GM18505 (cell line): ENCODE results near the gene PLXNB2.

Source experiments
- ATAC-seq: cut with Tn5 transposase; IDR thresholded peaks from one replicate; pipeline ENCODE4 v1.9.1; 2021; ENCODE audit not compliant: unreplicated experiment
- POLR2A ChIP-seq: IDR thresholded peaks from 4 replicates; pipeline ENCODE4 v1.6.1; 2011; ENCODE audit warnings: borderline replicate concordance; ENCODE audit not compliant: insufficient read depth, insufficient read length; ENCODE audit errors: extremely low read depth

The PLXNB2 gene

DNA sequence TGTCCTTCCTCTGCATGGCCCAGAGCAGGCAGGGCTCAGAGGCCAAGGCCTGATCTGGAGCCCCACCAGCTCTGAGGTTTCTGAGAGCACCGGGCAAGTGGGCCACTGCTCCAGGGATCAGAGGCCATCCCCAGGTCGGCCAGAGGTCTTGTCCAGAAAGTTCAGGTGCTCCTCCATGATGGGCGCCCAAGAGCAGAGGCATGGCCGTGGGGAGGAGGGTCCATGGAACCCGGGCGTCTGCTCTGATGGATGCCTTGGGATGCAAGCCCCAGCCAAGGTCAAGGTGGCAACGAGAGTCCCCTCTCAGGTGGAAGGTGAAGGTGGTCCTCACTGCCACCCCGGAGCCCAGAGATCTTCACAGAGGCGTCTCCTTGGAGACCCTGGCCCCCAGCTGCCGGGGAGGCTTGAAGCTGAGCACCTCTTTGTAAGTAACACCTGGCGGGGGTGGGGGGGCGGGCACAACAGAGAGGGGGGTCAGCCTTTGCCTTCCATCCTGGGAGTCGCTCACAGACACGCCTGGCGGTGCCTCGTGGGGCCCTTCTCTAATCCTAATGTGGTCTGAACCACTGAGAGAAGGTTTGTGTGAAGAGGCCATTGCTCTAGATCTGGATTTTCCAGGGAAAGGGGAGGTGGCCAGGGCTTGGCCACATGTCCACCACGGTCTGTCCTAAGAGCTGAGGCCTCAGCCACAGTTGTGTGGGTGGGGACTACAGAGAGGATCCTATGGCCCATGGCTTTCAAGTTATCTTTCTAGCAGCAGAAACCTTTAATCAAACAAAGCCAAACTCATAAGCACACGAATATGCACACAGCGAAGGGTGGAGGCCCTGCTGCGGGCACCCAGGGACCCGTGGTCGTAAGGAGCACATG, 54.2 kb downstream of the PLXNB2 start:
- no peak for TF ChIP-seq POLR2A
- no peak for ATAC-seq

DNA sequence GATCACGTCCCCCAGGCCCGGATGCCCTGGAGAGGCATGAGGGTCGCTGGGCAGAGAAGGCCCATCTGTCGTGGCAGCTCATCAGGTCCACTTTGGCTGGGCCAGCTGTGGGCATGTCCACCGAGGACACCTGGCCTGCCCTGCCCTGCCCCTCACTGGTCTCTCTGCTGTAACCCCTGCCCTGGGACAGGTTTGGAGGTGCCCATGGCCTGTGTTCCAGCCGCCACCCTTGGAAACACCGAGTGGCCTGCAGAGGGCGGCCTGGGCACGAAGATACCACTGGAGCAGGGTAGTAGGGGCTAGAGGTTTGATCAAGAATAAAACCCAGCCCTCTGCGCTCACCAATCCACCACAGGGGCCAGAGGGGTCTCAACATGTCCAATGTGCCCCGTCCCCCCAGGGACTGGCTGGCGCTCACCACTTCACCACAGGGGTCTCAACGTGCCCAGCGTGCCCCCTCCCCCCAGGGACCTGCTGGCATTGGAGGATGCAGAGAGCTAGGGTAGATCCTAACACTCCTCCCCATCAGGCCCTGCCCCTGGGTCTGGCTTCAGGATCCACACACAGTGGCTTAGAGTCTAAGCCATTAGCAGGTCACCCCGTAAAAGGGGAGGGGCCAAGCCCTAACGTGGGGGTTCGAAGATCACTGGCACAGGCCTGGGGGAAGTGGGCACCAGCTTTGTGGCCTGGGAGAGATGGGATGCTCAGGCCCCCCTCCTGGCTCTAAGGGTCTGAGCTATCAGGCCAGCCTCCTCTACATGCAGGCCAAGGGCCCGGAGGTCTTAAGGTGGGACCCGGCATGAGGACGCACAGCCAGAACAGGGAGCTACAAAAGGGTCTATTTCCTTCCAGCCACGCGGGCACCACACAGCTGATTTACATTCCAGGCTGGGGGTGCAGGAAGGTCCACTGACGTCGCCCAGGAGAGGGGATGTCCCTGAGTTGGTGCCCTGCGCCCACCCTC, 55.1 kb downstream of the PLXNB2 start:
- ATAC-seq: no peak
- no peak for TF ChIP-seq POLR2A

DNA sequence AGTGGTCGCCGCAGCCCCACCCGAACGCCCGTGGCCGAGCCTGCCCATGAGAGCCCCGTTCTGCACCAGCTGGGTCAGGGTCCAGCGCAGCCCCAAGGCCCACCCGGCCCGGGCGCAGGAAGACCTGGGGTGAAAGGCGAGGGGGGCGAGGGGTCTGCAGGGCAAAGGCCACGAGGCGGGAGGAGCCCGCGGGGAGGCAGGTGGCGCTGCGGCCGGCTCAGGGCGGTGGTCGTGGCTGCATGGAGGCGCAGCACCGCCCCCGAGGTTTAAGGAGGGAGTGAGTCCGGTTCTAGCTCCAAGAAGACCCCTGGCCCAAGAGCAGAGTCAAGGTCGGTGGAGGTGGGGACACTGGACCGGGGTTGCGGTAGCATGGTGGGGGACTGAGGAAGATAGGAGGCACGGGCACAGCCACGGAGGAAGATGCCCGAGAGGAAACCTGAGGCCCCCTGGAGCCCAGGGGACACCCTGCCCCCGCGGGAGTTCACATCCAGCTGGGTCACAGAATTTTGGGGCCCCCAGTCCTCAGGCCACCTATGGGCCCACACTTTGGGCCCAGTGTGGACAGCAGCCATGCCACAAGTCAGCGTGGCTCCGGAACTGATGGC, 55.9 kb downstream of the PLXNB2 start:
- no peak for TF ChIP-seq POLR2A
- ATAC-seq: peak; percentile 1

DNA sequence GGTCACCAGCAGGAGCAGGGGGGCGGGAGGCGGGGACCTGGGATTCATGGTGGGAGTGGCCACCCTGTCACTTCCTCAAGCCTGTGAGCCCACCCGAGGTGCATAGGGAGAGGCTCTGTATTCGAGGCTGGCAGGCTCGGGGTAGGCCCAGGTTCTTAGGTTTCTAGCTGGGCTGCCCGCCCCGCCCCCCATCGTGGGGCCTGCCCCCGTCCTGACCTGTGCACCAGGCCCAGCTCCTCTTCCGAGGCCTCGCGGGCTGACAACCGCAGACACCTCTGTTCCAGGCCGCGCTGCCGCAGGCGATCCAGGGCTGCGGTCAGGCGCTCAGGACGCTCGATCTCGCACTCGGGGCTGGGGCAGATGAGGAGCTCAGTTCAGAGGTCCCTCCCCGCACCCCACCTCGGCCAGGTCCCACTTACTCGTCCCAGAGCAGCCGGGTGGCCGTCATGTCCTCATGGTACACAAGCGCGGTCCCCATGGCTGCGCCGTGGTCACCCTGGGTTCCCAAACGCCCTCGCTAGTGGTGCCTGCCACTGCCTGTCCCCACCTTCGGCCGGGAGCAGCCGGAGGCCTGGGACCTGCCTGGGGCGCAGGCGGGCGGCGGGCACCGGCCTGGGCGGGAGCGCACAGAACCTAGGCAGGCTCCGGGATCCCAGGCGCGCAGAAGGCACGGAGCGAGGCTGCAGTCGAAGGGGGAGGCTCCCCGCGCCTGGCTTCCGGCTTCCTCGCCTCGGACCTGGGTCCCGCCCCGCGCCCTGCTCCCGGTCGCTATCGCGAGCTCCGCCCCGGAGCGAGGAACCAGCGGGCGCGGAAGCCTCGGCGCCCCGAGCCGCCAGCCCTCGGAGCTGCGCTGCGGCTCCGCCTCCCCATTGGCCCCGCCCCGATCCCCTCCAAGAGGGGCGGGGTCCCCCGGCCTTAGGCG, 56.6 kb downstream of the PLXNB2 start, which contains the start of gene HDAC10:
TSS of gene HDAC10 (minus strand) at position 711 of the 922 bp plus-strand sequence. CDS start at position 478, 233 bp downstream.
- peak; percentile 48 for ATAC-seq

DNA sequence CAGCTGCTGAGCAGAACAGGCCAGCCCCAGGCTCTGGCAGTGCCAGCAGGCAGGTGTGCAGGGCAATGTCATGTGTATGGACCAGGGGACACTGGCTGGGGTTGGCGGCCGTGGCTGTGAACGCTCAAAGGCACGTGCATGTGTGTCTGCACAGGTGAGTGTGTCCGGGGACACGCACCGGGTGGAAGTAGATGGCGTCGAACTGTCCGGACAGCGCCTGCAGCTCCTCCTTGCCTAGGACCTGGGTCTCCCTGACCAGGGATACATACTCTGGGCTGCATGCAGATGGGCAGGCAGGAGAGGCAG, 57.2 kb downstream of the PLXNB2 start:
- no peak for ATAC-seq

More for the DNA sequence above, 56.6 kb downstream of the PLXNB2 start, which contains the start of gene HDAC10:
- peak; percentile 73 for TF ChIP-seq POLR2A

DNA sequence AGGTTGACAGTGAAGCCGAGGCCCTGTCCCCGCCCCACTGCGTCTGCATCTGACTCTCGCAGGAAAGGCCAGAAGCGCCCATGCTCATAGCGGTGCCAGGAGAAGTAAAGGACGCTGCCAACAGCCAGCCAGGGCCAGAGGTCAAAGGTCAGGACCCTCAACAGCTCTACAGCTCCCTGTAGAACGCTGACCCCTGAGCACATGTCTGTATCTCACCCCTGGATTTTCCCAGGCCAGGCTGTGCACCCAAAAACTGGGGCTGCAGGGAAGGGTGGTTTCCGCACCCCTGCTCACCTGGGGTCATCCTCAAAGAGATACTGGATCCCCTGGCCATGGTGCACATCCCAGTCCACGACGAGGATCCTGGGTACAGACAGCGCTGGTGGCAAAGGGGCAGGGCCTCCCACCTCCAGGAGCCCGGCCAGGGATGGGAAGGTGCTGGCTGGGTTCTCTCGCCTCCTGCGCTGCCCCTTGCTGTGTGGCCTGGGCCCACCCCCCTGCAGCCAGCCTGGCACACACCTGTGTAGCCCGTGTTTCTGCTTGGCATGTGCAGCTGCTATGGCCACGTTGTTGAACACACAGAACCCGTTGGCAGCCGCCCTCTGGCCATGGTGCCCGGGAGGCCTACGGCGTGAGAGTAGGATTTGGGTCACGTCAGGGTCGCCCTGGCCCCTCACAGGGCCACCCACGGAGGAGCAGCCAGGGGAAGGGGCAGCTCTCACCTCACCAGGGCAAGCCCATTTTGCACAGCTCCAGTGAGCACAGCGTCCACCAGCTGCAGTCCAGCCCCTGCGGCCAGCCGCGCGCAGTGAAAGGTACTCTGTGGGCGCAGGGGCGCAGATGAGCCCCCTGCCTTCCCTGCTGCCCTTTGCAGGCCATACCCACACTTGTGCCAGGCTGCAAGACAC, 57.9 kb downstream of the PLXNB2 start:
- no peak for ATAC-seq
- no peak for TF ChIP-seq POLR2A

More for the DNA sequence above, 57.2 kb downstream of the PLXNB2 start:
- no peak for TF ChIP-seq POLR2A

DNA sequence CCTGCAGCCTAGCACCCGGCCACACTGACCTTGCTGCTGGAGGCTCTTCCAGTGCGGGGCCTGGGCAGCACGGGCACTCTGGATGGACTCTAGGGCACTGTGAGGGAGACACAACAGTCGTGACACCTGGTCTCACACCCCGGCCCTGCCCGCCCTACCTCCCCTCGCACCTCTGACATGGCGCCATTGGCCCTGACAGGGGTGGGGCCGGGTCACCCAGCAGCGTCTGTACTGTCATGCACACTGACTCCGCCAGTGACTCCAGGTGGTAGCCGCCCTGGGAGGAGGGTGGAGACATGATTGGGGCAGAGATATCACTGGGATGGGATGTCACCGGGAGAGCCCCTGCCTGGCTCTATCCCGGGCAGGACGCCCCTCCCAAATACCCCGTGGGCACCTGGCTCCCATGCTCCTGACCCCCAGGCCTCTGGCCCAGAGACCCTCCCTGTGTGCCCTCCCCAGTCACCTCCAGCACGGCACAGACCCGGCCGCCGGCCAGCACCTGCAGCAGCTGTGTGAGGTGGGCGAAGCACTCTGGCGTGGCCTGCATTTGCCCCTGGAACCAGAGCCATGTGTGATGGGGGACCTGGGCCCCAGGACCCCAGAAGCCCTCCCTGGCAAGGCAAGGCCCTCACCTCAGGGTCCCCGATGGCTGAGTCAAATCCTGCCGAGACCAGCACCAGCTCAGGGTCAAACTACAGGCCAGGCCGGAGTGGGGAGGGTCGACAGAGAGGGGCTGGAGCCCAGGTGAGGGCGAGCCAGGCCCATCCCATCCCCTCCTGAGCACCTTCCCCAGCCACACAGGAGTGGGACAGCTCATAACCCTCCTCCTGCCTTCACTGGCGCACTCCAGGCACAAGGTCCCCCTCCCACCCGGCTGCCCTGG, 59.0 kb downstream of the PLXNB2 start:
- TF ChIP-seq POLR2A: no peak
- no peak for ATAC-seq

DNA sequence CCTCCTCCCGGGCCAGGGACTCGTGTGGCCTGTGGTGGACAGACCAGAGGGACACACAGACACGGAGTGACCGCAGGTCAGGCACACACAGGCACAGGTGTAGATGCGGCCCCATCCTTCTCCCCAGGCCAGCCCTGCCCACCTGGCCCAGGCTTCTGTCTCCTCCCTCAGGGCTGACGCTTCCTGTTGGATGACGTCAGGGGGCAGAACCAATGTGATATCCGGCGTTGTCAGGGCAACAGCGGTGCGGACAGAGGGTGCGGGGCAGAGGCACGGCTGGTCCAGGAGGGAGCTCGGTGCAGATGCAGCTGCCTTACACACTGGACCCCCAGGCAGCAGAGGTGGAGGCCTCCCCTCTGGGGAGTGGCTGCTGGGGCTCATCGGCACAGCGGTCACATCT, 59.7 kb downstream of the PLXNB2 start:
- no peak for ATAC-seq
- TF ChIP-seq POLR2A: no peak

DNA sequence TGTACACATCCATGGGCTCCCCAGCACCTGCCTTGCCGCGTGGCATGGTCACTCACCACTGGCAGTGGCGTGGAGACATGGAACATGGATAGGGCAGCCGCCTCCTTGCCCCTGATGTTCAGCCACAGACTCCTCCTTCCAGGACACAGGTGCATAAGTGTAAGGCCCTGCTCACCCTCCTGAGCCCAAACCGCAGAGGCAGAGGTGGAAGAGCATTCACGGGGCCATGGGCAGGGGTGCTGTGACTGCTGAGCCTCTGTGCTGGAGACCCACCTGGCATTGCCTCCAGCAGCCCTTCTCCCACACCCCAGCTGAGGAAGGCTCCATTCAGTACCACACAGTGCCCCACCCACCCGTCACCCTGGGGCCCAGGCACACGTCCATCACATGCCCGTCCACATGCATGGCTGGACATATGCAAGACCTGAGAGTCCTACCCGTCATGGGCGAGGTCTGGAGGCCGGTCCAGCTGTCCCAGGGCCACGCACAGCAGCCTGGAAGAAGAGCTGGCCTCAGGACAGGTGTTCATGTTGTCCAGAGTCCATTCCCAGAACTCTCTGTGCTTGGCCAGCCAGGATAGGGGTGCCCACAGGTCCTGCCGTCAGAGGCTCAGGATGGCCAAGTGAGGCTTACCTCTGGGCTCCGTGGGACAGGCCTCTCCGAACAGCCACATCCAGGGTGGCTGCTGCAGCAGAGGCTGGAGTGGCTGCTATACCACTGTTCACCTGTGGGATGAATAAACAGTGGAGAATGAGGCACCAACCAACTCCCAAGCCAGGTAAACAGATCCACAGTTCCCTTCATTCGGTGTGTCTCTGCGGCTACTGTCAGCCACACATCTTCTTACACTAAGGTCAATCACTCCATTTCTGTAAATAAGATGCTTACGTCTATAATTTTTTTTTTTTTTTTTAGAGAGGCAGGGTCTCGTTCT, 60.9 kb downstream of the PLXNB2 start:
- ATAC-seq: no peak
- no peak for TF ChIP-seq POLR2A
